MM.1S (cell line): ENCODE measurements around the gene EP400.

Source experiments
- EZH2phosphoT487 ChIP-seq: fragments of 300-600 bp; sonication (generic); IDR thresholded peaks from 2 replicates; pipeline ENCODE4 v1.6.1; 2018; ENCODE audit warnings: antibody characterized with exemption, low read length
- TF ChIP-seq, protein P1 (sequence below): fragments of 300-600 bp; sonication (generic); IDR thresholded peaks from 2 replicates; pipeline ENCODE4 v1.5.1; 2016; ENCODE audit warnings: antibody characterized with exemption, low read length, mixed read lengths

DNA sequence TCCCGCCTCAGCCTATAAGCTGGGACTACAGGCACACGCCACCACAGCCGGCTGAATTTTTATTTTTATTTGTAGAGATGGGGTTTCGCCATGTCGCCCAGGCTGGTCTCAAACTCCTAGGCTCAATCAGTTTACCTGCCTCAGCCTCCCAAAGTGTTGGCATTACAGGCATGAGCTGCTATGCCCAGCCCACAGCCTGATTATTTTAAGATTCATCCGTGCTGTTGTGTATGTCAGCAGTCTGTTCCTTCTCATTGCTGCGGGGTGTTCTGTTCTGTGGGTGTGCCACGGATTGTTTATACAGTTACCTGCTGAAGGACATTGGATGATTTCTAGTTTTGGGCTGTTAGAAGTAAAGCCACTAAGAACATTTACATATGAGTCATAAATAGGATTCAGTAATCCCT, 9.6 kb upstream of the EP400 start:
- TF ChIP-seq, protein P1, sequence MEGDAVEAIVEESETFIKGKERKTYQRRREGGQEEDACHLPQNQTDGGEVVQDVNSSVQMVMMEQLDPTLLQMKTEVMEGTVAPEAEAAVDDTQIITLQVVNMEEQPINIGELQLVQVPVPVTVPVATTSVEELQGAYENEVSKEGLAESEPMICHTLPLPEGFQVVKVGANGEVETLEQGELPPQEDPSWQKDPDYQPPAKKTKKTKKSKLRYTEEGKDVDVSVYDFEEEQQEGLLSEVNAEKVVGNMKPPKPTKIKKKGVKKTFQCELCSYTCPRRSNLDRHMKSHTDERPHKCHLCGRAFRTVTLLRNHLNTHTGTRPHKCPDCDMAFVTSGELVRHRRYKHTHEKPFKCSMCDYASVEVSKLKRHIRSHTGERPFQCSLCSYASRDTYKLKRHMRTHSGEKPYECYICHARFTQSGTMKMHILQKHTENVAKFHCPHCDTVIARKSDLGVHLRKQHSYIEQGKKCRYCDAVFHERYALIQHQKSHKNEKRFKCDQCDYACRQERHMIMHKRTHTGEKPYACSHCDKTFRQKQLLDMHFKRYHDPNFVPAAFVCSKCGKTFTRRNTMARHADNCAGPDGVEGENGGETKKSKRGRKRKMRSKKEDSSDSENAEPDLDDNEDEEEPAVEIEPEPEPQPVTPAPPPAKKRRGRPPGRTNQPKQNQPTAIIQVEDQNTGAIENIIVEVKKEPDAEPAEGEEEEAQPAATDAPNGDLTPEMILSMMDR: no peak
- TF ChIP-seq EZH2phosphoT487: no peak
